ENCODE data around the gene PPP1R15A.

GRCh38 chr19:48877855-48878195, 5.6 kb downstream of the PPP1R15A start:
- TF ChIP-seq POLR2AphosphoS5 (IDR thresholded peaks at IDR 0.05) = no peak
- TF ChIP-seq POLR2A (IDR thresholded peaks at IDR 0.05) = no peak
- no peak for TF ChIP-seq CTCF (IDR thresholded peaks at IDR 0.05)
- no peak for TF ChIP-seq EP300 (IDR thresholded peaks at IDR 0.05)

Data from gastroesophageal sphincter (tissue), 3 donors.